ENCODE results near the gene SLC44A1.

SLC44A1 gene

GRCh38 chr9:105418588-105419500 lies 174.4 kb downstream of the SLC44A1 start:
- H3K27ac ChIP-seq = no peak overlapping the region
- no peaks in the 10 kb centered on the region for H3K9me3 ChIP-seq (ENCODE audit: control insufficient read depth, low read length)
- no peak overlapping the region for H2AFZ ChIP-seq
- no peaks in the 10 kb centered on the region for H3K79me2 ChIP-seq
- no peak overlapping the region for H3K9ac ChIP-seq
- no peak overlapping the region for H3K4me3 ChIP-seq (ENCODE audit: low read depth, low read length)
- TF ChIP-seq, protein P1, sequence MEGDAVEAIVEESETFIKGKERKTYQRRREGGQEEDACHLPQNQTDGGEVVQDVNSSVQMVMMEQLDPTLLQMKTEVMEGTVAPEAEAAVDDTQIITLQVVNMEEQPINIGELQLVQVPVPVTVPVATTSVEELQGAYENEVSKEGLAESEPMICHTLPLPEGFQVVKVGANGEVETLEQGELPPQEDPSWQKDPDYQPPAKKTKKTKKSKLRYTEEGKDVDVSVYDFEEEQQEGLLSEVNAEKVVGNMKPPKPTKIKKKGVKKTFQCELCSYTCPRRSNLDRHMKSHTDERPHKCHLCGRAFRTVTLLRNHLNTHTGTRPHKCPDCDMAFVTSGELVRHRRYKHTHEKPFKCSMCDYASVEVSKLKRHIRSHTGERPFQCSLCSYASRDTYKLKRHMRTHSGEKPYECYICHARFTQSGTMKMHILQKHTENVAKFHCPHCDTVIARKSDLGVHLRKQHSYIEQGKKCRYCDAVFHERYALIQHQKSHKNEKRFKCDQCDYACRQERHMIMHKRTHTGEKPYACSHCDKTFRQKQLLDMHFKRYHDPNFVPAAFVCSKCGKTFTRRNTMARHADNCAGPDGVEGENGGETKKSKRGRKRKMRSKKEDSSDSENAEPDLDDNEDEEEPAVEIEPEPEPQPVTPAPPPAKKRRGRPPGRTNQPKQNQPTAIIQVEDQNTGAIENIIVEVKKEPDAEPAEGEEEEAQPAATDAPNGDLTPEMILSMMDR (IDR thresholded peaks at IDR 0.05) = no peak
- no peak overlapping the region for H3K4me2 ChIP-seq (ENCODE audit: low read length)
- peaks cover 2% of the 10 kb centered on the region for H3K4me1 ChIP-seq
- H3K27me3 ChIP-seq (ENCODE audit: control insufficient read depth, insufficient read depth, low read length) = no peaks in the 10 kb centered on the region
- H3K36me3 ChIP-seq (ENCODE audit: control insufficient read depth, insufficient read depth, low read length) = no peaks in the 10 kb centered on the region

- Histone ChIP-seq H3K27ac (no peak overlapping the region), H3K79me2 (no peaks in the 10 kb centered on the region), H3K4me2 (ENCODE audit: low read length) (no peak overlapping the region), H3K4me3 (ENCODE audit: low read depth, low read length) (no peak overlapping the region), H3K36me3 (ENCODE audit: control insufficient read depth, insufficient read depth, low read length) (no peaks in the 10 kb centered on the region), H3K9me3 (ENCODE audit: control insufficient read depth, low read length) (no peaks in the 10 kb centered on the region), H2AFZ (no peak overlapping the region), H3K4me1 (peaks cover 2% of the 10 kb centered on the region), H3K9ac (no peak overlapping the region), H3K27me3 (ENCODE audit: control insufficient read depth, insufficient read depth, low read length) (no peaks in the 10 kb centered on the region)
- TF ChIP-seq, protein P1 (IDR thresholded peaks at IDR 0.05) = no peak
Measured at GRCh38 chr9:105419816-105420597, 175.6 kb downstream of the SLC44A1 start.

DNA sequence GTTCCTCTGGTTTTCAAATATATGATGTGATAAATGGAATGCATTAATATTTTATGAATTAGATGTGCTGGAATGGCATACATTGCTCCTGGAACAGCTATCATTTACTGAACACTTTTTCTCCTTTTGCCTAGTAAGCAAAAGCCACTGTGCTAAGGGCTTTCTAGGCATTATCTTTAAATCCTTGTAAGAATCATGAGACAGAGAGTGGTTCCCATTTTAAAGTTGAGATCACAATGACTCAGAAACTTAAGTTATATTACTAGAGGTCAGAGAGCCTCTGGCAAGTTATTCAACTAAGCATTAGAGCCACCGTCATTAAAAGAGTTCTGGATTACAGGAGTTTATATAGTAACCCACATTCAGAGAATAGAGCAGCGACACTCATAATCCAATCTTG lies 176.7 kb downstream of the SLC44A1 start:
- H3K4me2 ChIP-seq (ENCODE audit: low read length) = no peak overlapping the region
- no peak overlapping the region for H2AFZ ChIP-seq
- no peaks in the 10 kb centered on the region for H3K36me3 ChIP-seq (ENCODE audit: control insufficient read depth, insufficient read depth, low read length)
- H3K9ac ChIP-seq = no peak overlapping the region
- H3K4me1 ChIP-seq = no peaks in the 10 kb centered on the region
- no peak overlapping the region for H3K27ac ChIP-seq
- no peaks in the 10 kb centered on the region for H3K27me3 ChIP-seq (ENCODE audit: control insufficient read depth, insufficient read depth, low read length)
- H3K79me2 ChIP-seq = no peaks in the 10 kb centered on the region
- TF ChIP-seq, protein P1 (IDR thresholded peaks at IDR 0.05) = no peak
- H3K4me3 ChIP-seq (ENCODE audit: low read depth, low read length) = no peak overlapping the region
- no peaks in the 10 kb centered on the region for H3K9me3 ChIP-seq (ENCODE audit: control insufficient read depth, low read length)

GRCh38 chr9:105421864-105422263 lies 177.4 kb downstream of the SLC44A1 start:
- Histone ChIP-seq H3K4me1 (no peaks in the 10 kb centered on the region), H2AFZ (no peak overlapping the region), H3K27me3 (ENCODE audit: control insufficient read depth, insufficient read depth, low read length) (no peaks in the 10 kb centered on the region), H3K4me2 (ENCODE audit: low read length) (no peak overlapping the region), H3K36me3 (ENCODE audit: control insufficient read depth, insufficient read depth, low read length) (no peaks in the 10 kb centered on the region), H3K9me3 (ENCODE audit: control insufficient read depth, low read length) (no peaks in the 10 kb centered on the region), H3K9ac (no peak overlapping the region), H3K79me2 (no peaks in the 10 kb centered on the region), H3K4me3 (ENCODE audit: low read depth, low read length) (no peak overlapping the region), H3K27ac (no peak overlapping the region)
- TF ChIP-seq, protein P1 (IDR thresholded peaks at IDR 0.05) = no peak

All from parathyroid adenoma (tissue), 2 donors.